ENCODE data around the gene IFNL1.

DNA sequence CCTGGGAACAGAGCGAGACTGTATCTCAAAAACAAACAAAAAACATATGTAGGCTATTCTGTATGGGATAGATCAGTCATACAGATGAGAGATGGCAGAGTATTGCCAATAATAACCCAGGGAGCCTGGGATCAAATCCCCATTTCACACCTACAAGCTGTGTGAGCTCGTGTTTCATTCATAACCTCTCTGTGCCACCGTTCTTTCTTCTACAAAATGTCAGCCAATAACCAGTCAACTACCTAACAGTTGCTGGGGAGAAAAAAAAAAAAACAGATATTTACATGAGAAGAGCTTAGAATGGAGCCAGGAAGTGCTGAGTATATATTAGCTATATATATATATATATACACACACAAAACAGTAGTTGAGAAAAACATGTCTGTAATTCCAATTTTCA lies 34.5 kb upstream of the IFNL1 start:
- TF ChIP-seq CTCF (IDR thresholded peaks at IDR 0.05) (no peak), POLR2A (IDR thresholded peaks at IDR 0.05) (no peak)

Data from tibial nerve (tissue), 3 donors.